Right cardiac atrium (tissue), 5 donors: ENCODE measurements around the gene TMEM121. TPM values are rescaled to one million over a fixed set of nuclear protein-coding genes. Genes with fewer than 3 reads are reported as not detected.
A peak's percentile ranks its signal among the peaks of the same experiment; 100 is the strongest.

Source experiments
- ATAC-seq, 2 donors: fragments of 200-7000 bp; cut with Tn5 transposase; one replicate each; pipeline versions ENCODE4 v1.8.0 to v1.9.1; 2020; ENCODE audit warnings: moderate library complexity in 2 of 2, mild to moderate bottlenecking in 1 of 2
- DNase-seq, 3 donors: peaks; one replicate each; pipeline ENCODE4 v3.0.0-alpha.2; 2020
- H3K27ac ChIP-seq: one replicate; pipeline ENCODE4 v1.5.1; 2013; ENCODE audit warnings: mild to moderate bottlenecking, low read length, control low read depth, moderate library complexity
- H3K27me3 ChIP-seq: one replicate; pipeline ENCODE4 v1.6.1; 2013; ENCODE audit not compliant: control insufficient read depth, insufficient read depth
- H3K4me1 ChIP-seq: one replicate; pipeline ENCODE4 v1.6.1; 2013; ENCODE audit warnings: low read length; ENCODE audit not compliant: control insufficient read depth, insufficient read depth
- H3K4me3 ChIP-seq: one replicate; pipeline ENCODE4 v1.5.1; 2013; ENCODE audit warnings: low read length, control low read depth
- H3K9me3 ChIP-seq: one replicate; pipeline ENCODE4 v1.6.1; 2013; ENCODE audit warnings: low read length; ENCODE audit not compliant: control insufficient read depth
- WGBS: extraction: QIAGEN DNeasy Blood & Tissue Kit; methylation state at CpG from one replicate; pipeline ENCODE4 v1.1.7; 2013; 5-methylcytosine and 5-hydroxymethylcytosine counted together
- intact Hi-C, 4 donors: fragments of 100-400 bp; cut with DNase I; formaldehyde crosslinking; loops; one replicate each; pipeline versions ENCODE4 v1.11.0 to v1.14.0; 2022 to 2023
- polyA plus RNA-seq: library from polyadenylated mRNA; stranded (reverse); fragments of 200-250 nt; gene quantifications from one replicate; pipeline ENCODE4 v1.2.3, GENCODE V29; 2013
- total RNA-seq, 4 donors: library from RNA; stranded (reverse); fragmentation: NEBNext Ultra II Directional; extraction: Animal tissue kit (Norgen Biotek cat#: 25700); gene quantifications; one replicate each; pipeline ENCODE4 v1.2.1, GENCODE V29; 2021
- donor health status: healthy with polysubstance abuse.
- donor health status: DM: no; HTN: yes; CAD: no.
- donor health status: DM: no; HTN: no; CAD: no.
- donor health status: DM: no; HTN: yes; CAD: no; lungs with severe emphysema.
- donor health status: DM: yes; HTN: yes; CAD: no.

Gene TMEM121
- total and polyA plus RNA-seq, 5 donors, result 2.3 to 4.4 (median 3.5) TPM

- ATAC-seq, result no peak
- H3K9me3 ChIP-seq, result no peaks in the 10 kb centered on the region
- H3K27me3 ChIP-seq, result no peaks in the 10 kb centered on the region
- no peak overlapping the region for H3K27ac ChIP-seq
- 85% methylated on average over 21 of the region's 21 CpGs for WGBS
- H3K4me3 ChIP-seq, result no peak overlapping the region
- DNase-seq, result peak in 1 of 3 donors; percentile 50
- intact Hi-C loops, result no loop called here
- H3K4me1 ChIP-seq, result no peaks in the 10 kb centered on the region
Observed at GRCh38 chr14:105500036-105500725, 26.2 kb upstream of the TMEM121 start.

DNA sequence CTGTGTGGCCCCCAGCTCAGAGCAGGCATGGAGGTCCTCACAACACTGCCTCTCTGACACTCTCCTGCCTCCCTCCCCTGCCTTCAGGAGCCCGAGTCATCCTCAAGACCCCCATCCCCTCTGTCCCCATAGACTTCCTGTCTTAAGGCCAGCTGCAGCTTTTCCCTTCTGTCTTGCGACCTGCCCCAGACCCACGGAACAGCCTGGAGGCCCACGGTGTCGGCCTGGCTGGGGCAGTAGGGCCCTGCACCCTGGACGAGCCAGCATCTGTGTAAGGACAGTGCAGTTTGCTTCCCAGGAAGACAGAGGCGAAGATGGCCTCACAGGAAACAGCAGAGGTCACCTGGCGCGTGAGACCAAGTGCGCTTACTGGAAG, 25.7 kb upstream of the TMEM121 start:
- no peak for ATAC-seq
- Histone ChIP-seq H3K9me3 (no peaks in the 10 kb centered on the region), H3K4me1 (no peaks in the 10 kb centered on the region), H3K27ac (no peak overlapping the region), H3K4me3 (no peak overlapping the region), H3K27me3 (no peaks in the 10 kb centered on the region)
- intact Hi-C loops, result no loop called here
- no peak for DNase-seq
- 63% methylated on average over 10 of the region's 10 CpGs for WGBS

GRCh38 chr14:105501504-105502291, 24.7 kb upstream of the TMEM121 start:
- no peaks in the 10 kb centered on the region for H3K4me1 ChIP-seq
- no peak overlapping the region for H3K27ac ChIP-seq
- no peaks in the 10 kb centered on the region for H3K27me3 ChIP-seq
- intact Hi-C loops, result no loop called here
- ATAC-seq, result no peak
- H3K9me3 ChIP-seq, result no peaks in the 10 kb centered on the region
- WGBS, result 87% methylated on average over 13 of the region's 13 CpGs
- no peak for DNase-seq
- no peak overlapping the region for H3K4me3 ChIP-seq

- Histone ChIP-seq H3K9me3 (no peaks in the 10 kb centered on the region), H3K27ac (no peak overlapping the region), H3K27me3 (no peaks in the 10 kb centered on the region), H3K4me1 (no peaks in the 10 kb centered on the region), H3K4me3 (no peak overlapping the region)
- DNase-seq (no peak), ATAC-seq (no peak)
- intact Hi-C loops, result no loop called here
- 83% methylated on average over 18 of the region's 18 CpGs for WGBS
Observed at GRCh38 chr14:105502446-105503295, 23.7 kb upstream of the TMEM121 start.

- no peak for ATAC-seq
- H3K27ac ChIP-seq, result no peak overlapping the region
- no peaks in the 10 kb centered on the region for H3K4me1 ChIP-seq
- H3K9me3 ChIP-seq, result no peaks in the 10 kb centered on the region
- 86% methylated on average over 7 of the region's 7 CpGs for WGBS
- H3K27me3 ChIP-seq, result no peaks in the 10 kb centered on the region
- no peak for DNase-seq
- no peak overlapping the region for H3K4me3 ChIP-seq
- intact Hi-C loops, result no loop called here
Observed at GRCh38 chr14:105503296-105503640, 23.1 kb upstream of the TMEM121 start.

DNA sequence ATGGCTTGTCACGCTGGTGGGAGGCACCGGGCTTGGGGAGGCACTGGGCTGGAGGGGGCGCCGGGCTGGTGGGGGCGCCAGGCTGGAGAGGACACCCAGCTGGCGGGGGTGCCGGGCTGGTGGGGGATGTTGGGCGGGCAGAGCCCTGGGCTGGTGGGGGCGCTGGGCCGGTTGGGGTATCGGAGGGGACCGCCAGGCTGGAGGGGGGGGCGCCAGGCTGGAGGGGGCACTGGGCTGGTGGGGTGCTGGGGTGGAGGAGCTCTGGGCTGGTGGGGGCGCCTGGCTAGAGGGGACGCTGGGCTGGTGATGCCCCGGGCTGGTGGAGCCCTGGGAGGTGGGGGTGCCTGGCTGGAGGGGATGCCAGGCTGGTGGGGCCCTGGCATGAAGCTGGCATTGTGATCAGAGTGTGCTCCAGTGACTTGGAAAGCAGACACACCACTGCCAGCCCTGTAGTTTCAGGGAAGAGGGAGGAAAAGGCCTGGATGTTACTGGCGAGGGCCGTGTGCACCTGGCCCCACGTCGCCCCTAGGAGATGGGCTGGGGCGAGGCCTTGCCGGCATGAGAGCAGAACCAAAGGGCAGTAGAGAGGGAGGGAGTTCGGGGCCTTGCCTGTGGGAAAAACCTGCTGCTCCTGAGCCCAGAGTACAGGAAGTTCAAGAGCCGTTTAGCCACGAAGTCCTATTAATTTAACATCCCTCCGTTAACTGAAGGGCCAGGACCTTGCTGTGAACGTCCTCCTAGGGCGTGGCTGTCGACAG, 22.3 kb upstream of the TMEM121 start:
- peak in 1 of 3 donors; percentile 71 for DNase-seq
- H3K4me1 ChIP-seq, result no peaks in the 10 kb centered on the region
- H3K27ac ChIP-seq, result no peak overlapping the region
- intact Hi-C loops, result no loop called here
- no peaks in the 10 kb centered on the region for H3K9me3 ChIP-seq
- no peak overlapping the region for H3K4me3 ChIP-seq
- WGBS, result 72% methylated on average over 29 of the region's 29 CpGs
- H3K27me3 ChIP-seq, result no peaks in the 10 kb centered on the region
- no peak for ATAC-seq

DNA sequence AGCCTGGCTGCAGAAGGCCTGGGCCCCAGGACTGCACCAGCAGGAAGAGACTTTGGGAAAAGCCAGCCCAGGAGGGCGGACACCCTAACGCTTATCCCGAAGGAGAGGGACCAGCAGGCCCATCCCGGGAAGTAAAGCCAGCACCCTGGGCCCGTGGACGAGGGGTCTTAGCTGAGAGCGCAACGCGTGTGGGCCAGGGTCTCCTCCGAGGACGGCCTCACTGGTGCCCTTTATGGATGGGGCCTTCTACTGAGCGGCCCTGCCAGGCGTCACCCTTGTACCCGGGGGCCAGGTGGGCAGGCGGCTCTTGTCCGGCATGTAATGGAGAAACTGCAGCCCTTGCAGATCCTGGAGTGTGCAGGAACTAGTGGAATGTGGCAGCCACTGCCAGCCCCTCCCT, 21.3 kb upstream of the TMEM121 start:
- Histone ChIP-seq H3K27ac (no peak overlapping the region), H3K9me3 (no peaks in the 10 kb centered on the region), H3K4me1 (no peaks in the 10 kb centered on the region), H3K4me3 (no peak overlapping the region), H3K27me3 (no peaks in the 10 kb centered on the region)
- DNase-seq, result no peak
- WGBS, result 87% methylated on average over 16 of the region's 16 CpGs
- ATAC-seq, result no peak
- intact Hi-C loops, result no loop called here

- Histone ChIP-seq H3K9me3 (no peaks in the 10 kb centered on the region), H3K4me1 (no peaks in the 10 kb centered on the region), H3K4me3 (no peak overlapping the region), H3K27me3 (no peaks in the 10 kb centered on the region), H3K27ac (no peak overlapping the region)
- WGBS, result 77% methylated on average over 17 of the region's 17 CpGs
- DNase-seq, result no peak
- no peak for ATAC-seq
- intact Hi-C loops, result no loop called here
Observed at GRCh38 chr14:105507247-105507646, 19.1 kb upstream of the TMEM121 start.

- Histone ChIP-seq H3K4me3 (no peak overlapping the region), H3K9me3 (no peaks in the 10 kb centered on the region), H3K27me3 (no peaks in the 10 kb centered on the region), H3K4me1 (no peaks in the 10 kb centered on the region), H3K27ac (no peak overlapping the region)
- WGBS, result 75% methylated on average over 16 of the region's 16 CpGs
- ATAC-seq, result no peak
- no peak for DNase-seq
- intact Hi-C loops, result no loop called here
Observed at GRCh38 chr14:105508069-105508468, 18.3 kb upstream of the TMEM121 start.

- Histone ChIP-seq H3K4me3 (no peak overlapping the region), H3K27me3 (no peaks in the 10 kb centered on the region), H3K4me1 (no peaks in the 10 kb centered on the region), H3K9me3 (no peaks in the 10 kb centered on the region), H3K27ac (no peak overlapping the region)
- intact Hi-C loops, result no loop called here
- DNase-seq, result no peak
- 89% methylated on average over 12 of the region's 12 CpGs for WGBS
- ATAC-seq, result no peak
Observed at GRCh38 chr14:105508601-105509000, 17.8 kb upstream of the TMEM121 start.
